Activated T-helper 2 cell treated with anti-CD3 and anti-CD28 coated beads, Interferon-gamma antibody, Interleukin-2, Interleukin-4, amounts not matched to agents 10 μg/mL and 5 μg/mL and 100 μg/mL, durations not matched to agents 14 hours and 24 hours and 36 hours (primary cell): ENCODE results near the gene UACA. TPM values are rescaled to one million over a fixed set of nuclear protein-coding genes. Genes with fewer than 3 reads are reported as not detected.

Experiments used
- DNase-seq: peaks from one replicate; pipeline ENCODE4 v3.0.0; 2021; ENCODE audit warnings: low spot score
- H3K27ac Mint-ChIP-seq: one replicate; pipeline ENCODE4 v1.8.0; 2021; ENCODE audit warnings: mixed read lengths
- H3K27me3 Mint-ChIP-seq: one replicate; pipeline ENCODE4 v1.8.0; 2021; ENCODE audit warnings: low read depth, mixed read lengths
- H3K36me3 Mint-ChIP-seq: one replicate; pipeline ENCODE4 v1.8.0; 2021; ENCODE audit warnings: low read depth, mixed read lengths
- H3K4me1 Mint-ChIP-seq: one replicate; pipeline ENCODE4 v1.8.0; 2021; ENCODE audit warnings: low read depth, mixed read lengths
- H3K4me3 Mint-ChIP-seq: one replicate; pipeline ENCODE4 v1.8.0; 2021; ENCODE audit warnings: low read depth, mild to moderate bottlenecking, moderate library complexity, mixed read lengths
- H3K9me3 Mint-ChIP-seq: one replicate; pipeline ENCODE4 v1.8.0; 2021; ENCODE audit warnings: mixed read lengths
- intact Hi-C: fragments of 100-400 bp; cut with micrococcal nuclease; formaldehyde crosslinking; loops from one replicate; pipeline ENCODE4 v1.15.1; 2023
- total RNA-seq: library from RNA; stranded (reverse); gene quantifications from 2 replicates; pipeline ENCODE4 v1.2.3, GENCODE V29; 2022

The UACA gene
- total RNA-seq, 1 donor from 2014 or later, result 1.3 TPM

- Mint-ChIP-seq H3K27ac (no peak overlapping the region), H3K27me3 (peaks cover 42% of the 10 kb centered on the region)
- intact Hi-C loops, result loop anchor here (10.0 kb wide), 1 partner anchor 1249 kb away; no protein-coding TSS in a partner anchor
Observed at GRCh38 chr15:70723927-70724326, 39.4 kb downstream of the UACA start.

DNA sequence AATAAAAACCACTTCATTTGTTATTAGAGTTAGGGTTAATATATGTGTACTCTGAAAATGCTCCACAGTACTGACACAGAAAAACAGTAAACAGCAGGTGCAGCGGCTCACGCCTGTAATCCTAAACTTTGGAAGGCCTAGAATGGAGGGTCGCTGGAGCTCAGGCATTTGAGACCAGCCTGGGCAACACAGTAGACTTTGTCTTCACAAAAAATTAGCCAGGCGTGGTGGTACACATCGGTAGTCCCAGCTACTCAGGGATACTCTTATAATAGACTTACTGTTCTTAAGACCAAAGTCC lies 40.3 kb downstream of the UACA start:
- Mint-ChIP-seq H3K4me1 (no peaks in the 10 kb centered on the region), H3K36me3 (no peaks in the 10 kb centered on the region), H3K9me3 (no peaks in the 10 kb centered on the region), H3K27ac (no peak overlapping the region), H3K4me3 (no peak overlapping the region), H3K27me3 (peaks cover 39% of the 10 kb centered on the region)
- DNase-seq, result no peak
- intact Hi-C loops, result loop anchor here (10.0 kb wide), 1 partner anchor 1248 kb away; no protein-coding TSS in a partner anchor

More at GRCh38 chr15:70723927-70724326, 39.4 kb downstream of the UACA start:
- Mint-ChIP-seq H3K4me1 (no peaks in the 10 kb centered on the region), H3K4me3 (no peak overlapping the region), H3K9me3 (no peaks in the 10 kb centered on the region), H3K36me3 (no peaks in the 10 kb centered on the region)
- DNase-seq, result no peak

DNA sequence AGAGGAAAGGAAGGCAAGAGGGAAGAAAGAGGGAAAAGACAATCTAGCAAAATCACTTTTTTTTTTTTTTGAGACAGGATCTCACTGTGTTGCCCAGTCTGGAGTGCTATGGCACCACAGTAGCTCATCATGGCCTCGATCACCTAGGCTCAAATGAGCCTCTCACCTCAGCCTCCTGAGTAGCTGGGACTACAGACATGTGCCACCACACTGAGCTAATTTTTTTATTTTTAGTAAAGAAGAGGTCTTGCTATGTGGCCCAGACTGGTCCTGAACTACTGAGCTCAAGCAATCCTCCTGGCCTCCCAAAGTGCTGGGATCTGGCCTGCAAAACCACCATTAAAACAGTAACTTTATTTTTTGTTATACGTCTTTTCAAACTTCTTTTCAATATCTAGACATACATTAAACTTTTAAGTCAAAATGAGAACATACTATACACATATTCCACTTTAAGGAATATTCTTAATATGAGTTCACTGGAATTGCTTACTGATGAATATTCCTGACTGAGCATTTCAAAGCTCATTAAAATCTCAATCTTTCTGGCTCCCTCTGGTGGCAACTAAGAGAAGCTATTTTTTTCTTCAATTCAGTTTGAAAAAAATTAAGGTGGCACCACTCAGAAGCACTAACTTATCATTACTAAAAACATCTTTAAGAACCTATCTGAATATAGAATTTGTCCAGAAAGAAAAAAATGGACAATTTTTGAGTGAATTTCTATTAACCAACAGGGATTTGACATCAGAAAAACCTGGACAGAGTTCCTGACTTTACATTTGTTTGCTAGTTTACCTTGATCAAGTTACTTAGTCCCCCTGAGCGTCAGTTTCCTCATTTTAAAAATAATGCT lies 40.9 kb downstream of the UACA start:
- H3K36me3 Mint-ChIP-seq, result no peaks in the 10 kb centered on the region
- intact Hi-C loops, result loop anchor here (10.0 kb wide), 1 partner anchor 1248 kb away; no protein-coding TSS in a partner anchor
- H3K9me3 Mint-ChIP-seq, result no peaks in the 10 kb centered on the region
- H3K27ac Mint-ChIP-seq, result no peak overlapping the region
- no peaks in the 10 kb centered on the region for H3K4me1 Mint-ChIP-seq
- peaks cover 36% of the 10 kb centered on the region for H3K27me3 Mint-ChIP-seq
- H3K4me3 Mint-ChIP-seq, result no peak overlapping the region
- no peak for DNase-seq

GRCh38 chr15:70720228-70721016 lies 42.9 kb downstream of the UACA start:
- H3K9me3 Mint-ChIP-seq, result no peaks in the 10 kb centered on the region
- H3K4me1 Mint-ChIP-seq, result no peaks in the 10 kb centered on the region
- no peaks in the 10 kb centered on the region for H3K36me3 Mint-ChIP-seq
- peaks cover 34% of the 10 kb centered on the region for H3K27me3 Mint-ChIP-seq
- intact Hi-C loops, result loop anchor here (10.0 kb wide), 1 partner anchor 1246 kb away; no protein-coding TSS in a partner anchor
- no peak for DNase-seq
- H3K4me3 Mint-ChIP-seq, result no peak overlapping the region
- H3K27ac Mint-ChIP-seq, result no peak overlapping the region

DNA sequence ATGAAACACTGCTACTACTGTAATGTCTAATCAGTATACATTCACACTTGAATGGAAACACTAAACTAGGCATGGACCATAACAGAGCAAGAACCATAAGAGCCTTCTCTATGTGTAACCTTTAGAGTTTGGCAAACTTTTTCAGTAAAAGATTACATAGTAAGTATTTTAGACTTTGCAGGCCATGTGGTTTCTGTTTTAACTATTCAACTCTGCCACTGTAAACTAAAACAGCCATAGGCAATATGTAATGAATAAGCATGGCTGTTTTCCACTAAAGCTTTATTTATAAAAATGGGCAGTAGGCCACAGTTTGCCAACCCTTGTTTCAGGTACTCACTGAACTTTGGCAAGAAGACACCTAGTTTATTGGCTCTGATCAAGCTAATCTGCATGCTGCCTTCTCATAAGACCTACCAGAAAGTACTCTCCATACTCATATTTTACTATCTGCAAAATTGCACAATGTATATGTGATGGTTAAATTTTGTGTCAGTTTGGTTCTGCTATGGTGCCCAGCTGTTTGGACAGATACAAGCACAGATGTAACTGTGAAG lies 46.0 kb downstream of the UACA start:
- H3K4me1 Mint-ChIP-seq, result no peaks in the 10 kb centered on the region
- DNase-seq, result no peak
- H3K27ac Mint-ChIP-seq, result no peak overlapping the region
- intact Hi-C loops, result no loop called here
- peaks cover 37% of the 10 kb centered on the region for H3K27me3 Mint-ChIP-seq
- H3K36me3 Mint-ChIP-seq, result no peaks in the 10 kb centered on the region
- no peaks in the 10 kb centered on the region for H3K9me3 Mint-ChIP-seq
- H3K4me3 Mint-ChIP-seq, result no peak overlapping the region

DNA sequence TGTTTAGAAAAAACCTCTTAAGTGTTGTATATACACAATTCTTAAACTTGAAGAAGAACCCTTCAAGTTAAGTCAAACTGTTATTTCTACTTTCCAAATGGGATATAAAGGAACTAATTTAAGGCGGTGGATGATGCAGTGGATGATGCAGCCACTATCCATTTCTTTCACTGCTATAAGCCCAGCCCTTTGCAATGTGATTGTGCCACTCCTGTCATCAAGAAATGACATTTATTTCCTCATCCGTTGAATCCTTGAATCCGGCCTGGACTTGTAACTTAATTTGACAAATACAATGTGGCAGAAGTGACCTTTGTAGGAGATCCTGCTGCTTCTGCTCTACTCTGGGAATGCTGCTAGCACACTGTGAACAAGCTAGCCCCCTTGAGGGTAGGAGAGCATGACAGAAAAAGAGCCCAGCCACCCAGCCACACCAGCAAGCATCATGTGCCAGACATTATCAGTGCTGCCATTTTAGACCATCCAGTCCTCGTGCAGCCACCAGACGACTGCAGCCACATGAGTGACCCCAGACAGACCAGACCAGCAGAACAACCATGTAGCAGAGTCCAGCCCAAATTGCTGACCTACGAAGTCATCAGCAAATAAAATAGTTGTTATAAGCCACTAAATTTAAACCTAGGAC lies 47.4 kb downstream of the UACA start:
- Mint-ChIP-seq H3K27ac (no peak overlapping the region), H3K36me3 (no peaks in the 10 kb centered on the region), H3K27me3 (peaks cover 46% of the 10 kb centered on the region), H3K4me3 (no peak overlapping the region), H3K9me3 (no peaks in the 10 kb centered on the region), H3K4me1 (no peaks in the 10 kb centered on the region)
- no peak for DNase-seq
- intact Hi-C loops, result no loop called here

DNA sequence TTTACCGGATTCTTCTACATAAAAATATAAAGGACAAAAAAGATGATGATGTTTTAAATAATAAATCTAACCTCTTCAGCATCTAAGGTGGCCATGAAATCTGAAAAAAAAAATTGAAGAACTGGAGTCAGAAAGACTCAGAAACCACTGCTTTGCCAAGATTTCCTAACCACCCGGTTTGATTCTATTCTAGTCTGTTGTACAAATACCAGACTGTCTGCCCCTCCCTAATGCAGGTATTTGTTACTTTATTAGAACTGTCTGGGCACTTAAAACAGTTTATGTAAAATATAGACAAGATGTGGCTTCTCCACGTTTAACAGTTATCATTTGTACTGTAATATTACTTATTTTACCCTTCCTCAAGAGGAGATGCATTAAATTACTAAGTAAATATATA lies 48.8 kb downstream of the UACA start:
- no peaks in the 10 kb centered on the region for H3K36me3 Mint-ChIP-seq
- no peak overlapping the region for H3K27ac Mint-ChIP-seq
- DNase-seq, result no peak
- peaks cover 42% of the 10 kb centered on the region for H3K27me3 Mint-ChIP-seq
- intact Hi-C loops, result no loop called here
- H3K4me3 Mint-ChIP-seq, result no peak overlapping the region
- H3K9me3 Mint-ChIP-seq, result no peaks in the 10 kb centered on the region
- no peaks in the 10 kb centered on the region for H3K4me1 Mint-ChIP-seq

GRCh38 chr15:70714015-70714414 lies 49.3 kb downstream of the UACA start:
- Mint-ChIP-seq H3K4me3 (no peak overlapping the region), H3K9me3 (no peaks in the 10 kb centered on the region), H3K4me1 (no peaks in the 10 kb centered on the region), H3K27ac (no peak overlapping the region), H3K36me3 (no peaks in the 10 kb centered on the region), H3K27me3 (peaks cover 43% of the 10 kb centered on the region)
- no peak for DNase-seq
- intact Hi-C loops, result no loop called here

DNA sequence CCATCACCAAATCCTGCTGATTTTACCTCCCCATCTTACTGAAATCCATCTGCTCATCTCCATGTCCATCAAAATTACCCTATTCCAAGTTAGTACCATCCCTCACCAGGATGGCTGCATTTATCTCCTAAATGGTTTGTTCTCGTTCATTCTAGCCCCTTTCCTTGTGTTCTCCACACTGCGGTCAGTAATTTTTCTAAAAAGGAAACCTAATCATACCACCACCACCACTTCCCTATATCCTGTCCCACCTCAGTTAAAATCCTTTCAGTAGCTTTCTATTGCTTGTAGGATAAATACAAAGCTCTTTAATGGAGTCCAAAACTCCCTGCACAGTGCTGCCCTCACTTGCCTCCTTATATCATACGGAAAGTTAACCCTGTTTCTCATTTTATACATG lies 51.1 kb downstream of the UACA start:
- Mint-ChIP-seq H3K9me3 (no peaks in the 10 kb centered on the region), H3K36me3 (no peaks in the 10 kb centered on the region), H3K4me1 (no peaks in the 10 kb centered on the region), H3K4me3 (no peak overlapping the region), H3K27me3 (peaks cover 47% of the 10 kb centered on the region), H3K27ac (no peak overlapping the region)
- intact Hi-C loops, result no loop called here
- no peak for DNase-seq

- Mint-ChIP-seq H3K4me3 (no peak overlapping the region), H3K27me3 (peaks cover 53% of the 10 kb centered on the region)
Observed at GRCh38 chr15:70710714-70711113, 52.6 kb downstream of the UACA start.

GRCh38 chr15:70708839-70709238 lies 54.5 kb downstream of the UACA start:
- Mint-ChIP-seq H3K27ac (no peak overlapping the region), H3K9me3 (no peaks in the 10 kb centered on the region), H3K36me3 (no peaks in the 10 kb centered on the region), H3K27me3 (peaks cover 53% of the 10 kb centered on the region), H3K4me1 (no peaks in the 10 kb centered on the region), H3K4me3 (no peak overlapping the region)
- intact Hi-C loops, result no loop called here
- no peak for DNase-seq

More at GRCh38 chr15:70710714-70711113, 52.6 kb downstream of the UACA start:
- DNase-seq, result no peak
- H3K4me1 Mint-ChIP-seq, result no peaks in the 10 kb centered on the region
- no peak overlapping the region for H3K27ac Mint-ChIP-seq
- intact Hi-C loops, result no loop called here
- H3K9me3 Mint-ChIP-seq, result no peaks in the 10 kb centered on the region
- H3K36me3 Mint-ChIP-seq, result no peaks in the 10 kb centered on the region

DNA sequence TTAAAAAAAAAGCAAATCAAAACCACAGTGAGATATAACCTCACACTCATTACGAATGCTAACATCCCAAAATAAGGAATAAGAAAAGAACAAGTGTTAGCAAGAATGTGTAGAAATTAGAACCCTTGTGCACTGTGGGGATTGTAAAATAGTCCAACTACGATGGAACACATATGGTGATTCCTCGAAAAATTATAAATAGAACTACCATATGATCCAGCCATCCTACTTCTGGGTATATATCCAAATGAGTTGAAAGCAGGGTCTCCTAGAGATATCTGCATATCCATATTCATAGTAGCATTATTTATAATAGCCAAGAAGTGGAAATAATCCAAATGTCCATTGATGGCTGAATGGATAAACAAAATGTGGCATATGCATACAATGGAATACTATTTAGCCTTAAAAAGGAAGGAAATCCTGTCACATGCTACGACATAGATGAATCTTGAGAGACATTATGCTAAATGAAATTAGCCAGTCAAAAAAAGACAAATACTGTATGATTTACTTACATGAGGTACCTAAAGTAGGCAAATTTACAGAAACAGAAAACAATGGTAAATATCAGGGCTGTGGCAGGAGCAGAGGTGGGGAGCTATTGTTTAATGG lies 55.6 kb downstream of the UACA start:
- intact Hi-C loops, result no loop called here
- no peak for DNase-seq
- Mint-ChIP-seq H3K4me3 (no peak overlapping the region), H3K27ac (no peak overlapping the region), H3K4me1 (no peaks in the 10 kb centered on the region), H3K36me3 (no peaks in the 10 kb centered on the region), H3K27me3 (peaks cover 49% of the 10 kb centered on the region), H3K9me3 (no peaks in the 10 kb centered on the region)
